Gastrocnemius medialis (tissue), 4 donors: ENCODE results near the gene CALML4.

Experiments used
- CTCF ChIP-seq, 5 experiments: fragments of 450-650 bp in 3 of 5; fragments of 200-600 bp in 2 of 5; sonication (generic) in 2 of 5; IDR thresholded peaks in 4 of 5; conservative IDR thresholded peaks in 1 of 5; 1 replicate in 4 of 5; 2 replicates in 1 of 5; pipeline ENCODE4 v1.5.1; 2016 to 2019; ENCODE audit warnings: antibody characterized with exemption in 5 of 5, mild to moderate bottlenecking in 3 of 5, moderate library complexity in 3 of 5
- POLR2A ChIP-seq, 2 donors: fragments of 450-650 bp; IDR thresholded peaks; one replicate each; pipeline ENCODE4 v1.6.1; 2017; ENCODE audit warnings: antibody characterized with exemption in 2 of 2, mild to moderate bottlenecking in 2 of 2, moderate library complexity in 2 of 2

DNA sequence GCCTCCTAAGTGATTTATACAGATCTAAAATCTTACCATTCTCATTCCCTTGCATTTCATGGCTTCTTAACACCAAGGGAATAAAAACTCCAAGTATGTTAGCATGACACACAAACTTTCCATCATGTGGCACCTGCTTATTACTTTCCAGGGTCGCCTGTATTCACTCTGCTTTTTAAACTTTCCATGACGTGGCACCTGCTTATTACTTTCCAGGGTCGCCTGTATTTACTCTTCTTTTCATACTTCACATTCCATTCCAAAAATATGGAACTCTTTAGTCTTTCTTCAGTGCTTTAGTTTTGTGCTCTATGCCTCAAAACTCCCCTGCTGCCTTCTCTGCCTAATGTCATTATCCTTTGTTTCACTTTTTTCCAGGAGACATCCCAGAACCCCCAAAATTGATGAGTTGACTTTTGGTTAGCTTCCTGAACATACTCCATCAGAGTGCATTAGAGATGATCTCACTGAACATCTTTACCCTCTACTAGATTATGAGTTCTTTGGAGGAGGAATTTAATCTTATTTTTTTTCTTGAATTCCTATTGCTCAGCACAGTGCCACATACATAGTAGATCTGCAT is 47.0 kb downstream of the CALML4 start:
- TF ChIP-seq POLR2A (IDR thresholded peaks at IDR 0.05) (no peak), CTCF (IDR thresholded peaks at IDR 0.05 in 4 of 5, conservative IDR thresholded peaks at IDR 0.05 in 1 of 5) (no peak)
